K562 (cell line): Measurements from ENCODE around the gene RNASEH2C. TPM values are rescaled to one million over a fixed set of nuclear protein-coding genes. Genes with fewer than 3 reads are reported as not detected.
"Not testable (repeated sequence)": the region's sequence is repeated elsewhere in the genome, so short reads cannot be mapped to it uniquely, and the experiment has no call there.

ENCODE experiments used
- ATAC-seq: fragments of 200-7000 bp; cut with Tn5 transposase; 3 replicates; pipeline ENCODE4 v1.9.1; 2020; ENCODE audit warnings: moderate library complexity
- BruUV-seq: library from RNA; stranded (reverse); fragments of 400-500 nt; replicated peaks from 2 replicates; lab custom pipeline; 2021; lab: Mats Ljungman, UMichigan
- CTCF ChIA-PET: fragments of 300-600 bp; formaldehyde crosslinking; extraction: SDS; loops from one replicate; lab custom pipeline; 2021; ENCODE audit warnings: low intra/inter-chr PET ratio; lab: Yijun Ruan, JAX
- POLR2A ChIA-PET: fragments of 300-600, 350-650 bp; sonication (Branson Sonifier 250); formaldehyde crosslinking; extraction: SDS; loops from one replicate; lab custom pipeline; 2021; ENCODE audit warnings: antibody characterized with exemption, inconsistent platforms; lab: Yijun Ruan, JAX
- DNase-seq, 4 experiments: peaks; one replicate each; pipeline versions ENCODE4 v3.0.0 to v3.0.0-alpha.2; 2011 to 2018; ENCODE audit warnings: low spot score in 3 of 4, mixed read lengths in 3 of 4; ENCODE audit errors: extremely low read depth in 1 of 4
- FAIRE-seq: peaks from 2 replicates; lab custom pipeline; 2011; peaks lifted over from hg19 to GRCh38; lab: Jason Lieb, UNC
- H2AFZ ChIP-seq: 2 replicates; pipeline ENCODE4 v1.6.0; 2011; ENCODE audit warnings: low read depth, low read length, control low read depth, inconsistent platforms
- H3K27ac ChIP-seq: fragments of 200-600 bp; 3 replicates; pipeline ENCODE4 v1.8.0; 2011; ENCODE audit warnings: low read depth, mild to moderate bottlenecking, control low read depth, inconsistent platforms, low read length, moderate library complexity, mixed read lengths; ENCODE audit errors: extremely low read depth
- H3K27me3 ChIP-seq, 2 experiments: fragments of 300-600 bp in 1 of 2; 2 replicates in 1 of 2; 3 replicates in 1 of 2; pipeline versions ENCODE4 v1.6.0 to v1.8.0; 2011; ENCODE audit warnings: inconsistent platforms in 2 of 2, low read length in 2 of 2, mild to moderate bottlenecking in 1 of 2, mixed read lengths in 1 of 2, moderate library complexity in 1 of 2; ENCODE audit not compliant: control insufficient read depth in 2 of 2, insufficient read depth in 2 of 2
- H3K36me3 ChIP-seq: fragments of 300-600 bp; 3 replicates; pipeline ENCODE4 v1.8.0; 2011; ENCODE audit warnings: mild to moderate bottlenecking, low read length, inconsistent platforms; ENCODE audit not compliant: control insufficient read depth, insufficient read depth
- H3K4me1 ChIP-seq, 2 experiments: fragments of 200-600 bp in 1 of 2; replicated peaks in 1 of 2; 2 replicates in 1 of 2; 3 replicates in 1 of 2; pipeline versions ENCODE4 v1.5.1 to v1.8.0; 2011; ENCODE audit warnings: inconsistent platforms in 2 of 2, low read length in 2 of 2, mild to moderate bottlenecking in 1 of 2, mixed read lengths in 1 of 2, moderate library complexity in 1 of 2; ENCODE audit not compliant: control insufficient read depth in 2 of 2, insufficient read depth in 2 of 2
- H3K4me2 ChIP-seq: 2 replicates; pipeline ENCODE4 v1.6.1; 2011; ENCODE audit warnings: low read length, control low read depth, inconsistent platforms, mixed read lengths; ENCODE audit not compliant: insufficient read depth
- H3K4me3 ChIP-seq: fragments of 200-600 bp; sonication (generic), shearing (Covaris generic); 2 replicates; pipeline ENCODE4 v1.5.1; 2016; ENCODE audit warnings: control low read depth, inconsistent platforms
- H3K79me2 ChIP-seq: fragments of 200-600 bp; 3 replicates; pipeline ENCODE4 v1.8.0; 2011; ENCODE audit warnings: low read length, inconsistent platforms; ENCODE audit not compliant: control insufficient read depth, insufficient read depth
- H3K9ac ChIP-seq, 2 experiments: 2 replicates each; pipeline versions ENCODE4 v1.6.0 to v1.6.1; 2011; ENCODE audit warnings: low read depth in 2 of 2, low read length in 2 of 2, control low read depth in 1 of 2, inconsistent platforms in 1 of 2, mild to moderate bottlenecking in 1 of 2, mixed read lengths in 1 of 2; ENCODE audit not compliant: insufficient read depth in 1 of 2
- H3K9me1 ChIP-seq: one replicate; pipeline ENCODE4 v1.6.0; 2011; ENCODE audit warnings: inconsistent platforms, mild to moderate bottlenecking, low read length, moderate library complexity; ENCODE audit not compliant: control insufficient read depth, insufficient read depth
- H3K9me3 ChIP-seq: replicated peaks from 2 replicates; pipeline ENCODE4 v1.5.1; 2011; ENCODE audit warnings: low read depth, low read length, inconsistent platforms; ENCODE audit not compliant: control insufficient read depth, insufficient read depth
- H4K20me1 ChIP-seq: replicated peaks from 2 replicates; pipeline ENCODE4 v1.6.1; 2011; ENCODE audit warnings: low read length, inconsistent platforms, mixed read lengths; ENCODE audit not compliant: control insufficient read depth, insufficient read depth
- E4F1 ChIP-seq: fragments of 250-450 bp; sonication (Bioruptor Pico); IDR thresholded peaks from 2 replicates; pipeline ENCODE4 v1.5.0; 2021; ENCODE audit warnings: mild to moderate bottlenecking, borderline replicate concordance
- JUNB ChIP-seq: fragments of 450-650 bp; formaldehyde crosslinking; conservative IDR thresholded peaks from 2 replicates; pipeline ENCODE4 v1.4.0; 2020; ENCODE audit warnings: mild to moderate bottlenecking
- JUND ChIP-seq, 2 experiments: IDR thresholded peaks; 2 replicates in 1 of 2; 3 replicates in 1 of 2; pipeline ENCODE4 v1.6.1; 2011; ENCODE audit warnings: borderline replicate concordance in 2 of 2, low read depth in 2 of 2, low read length in 2 of 2, improper control_type of control experiment in 1 of 2, missing biosample characterization in 1 of 2, missing genetic modification characterization in 1 of 2, missing genetic modification reagents in 1 of 2
- NFE2L1 ChIP-seq: fragments of 450-650 bp; IDR thresholded peaks from 2 replicates; pipeline ENCODE4 v1.6.1; 2016; ENCODE audit warnings: missing genetic modification characterization, low read depth, mild to moderate bottlenecking, missing compliant biosample characterization, moderate library complexity, borderline replicate concordance
- NFXL1 ChIP-seq: fragments of 450-650 bp; formaldehyde crosslinking; IDR thresholded peaks from 2 replicates; pipeline ENCODE4 v1.4.0; 2021; ENCODE audit warnings: mild to moderate bottlenecking
- NR2C1 ChIP-seq, 2 experiments: fragments of 450-650 bp; IDR thresholded peaks; 2 replicates each; pipeline ENCODE4 v1.6.1; 2017; ENCODE audit warnings: mild to moderate bottlenecking in 2 of 2, antibody characterized with exemption in 1 of 2, inconsistent platforms in 1 of 2, missing compliant biosample characterization in 1 of 2, missing genetic modification characterization in 1 of 2
- RNF2 ChIP-seq: sonication (generic); IDR thresholded peaks from 2 replicates; pipeline ENCODE4 v1.6.1; 2016
- TARDBP ChIP-seq: fragments of 450-650 bp; IDR thresholded peaks from 2 replicates; pipeline ENCODE4 v1.6.1; 2016
- TCFL5 ChIP-seq: fragments of 250-450 bp; sonication (Bioruptor Pico); conservative IDR thresholded peaks from 2 replicates; pipeline ENCODE4 v1.6.1; 2021; ENCODE audit warnings: mild to moderate bottlenecking, moderate library complexity, matching md5 sums
- ZNF197 ChIP-seq: fragments of 200-800 bp; sonication (Bioruptor generic); IDR thresholded peaks from 2 replicates; pipeline ENCODE4 v1.6.1; 2016; ENCODE audit warnings: low read depth, missing genetic modification characterization, missing compliant biosample characterization
- ZNF764 ChIP-seq: fragments of 250-450 bp; sonication (Bioruptor Pico); IDR thresholded peaks from 2 replicates; pipeline ENCODE4 v1.4.0; 2020; ENCODE audit warnings: low read depth, mild to moderate bottlenecking, moderate library complexity
- ZNF77 ChIP-seq: fragments of 250-450 bp; sonication (Bioruptor Pico); IDR thresholded peaks from 2 replicates; pipeline ENCODE4 v1.5.0; 2020
- WGBS: fragments of 100-300 bp; shearing (Covaris generic); methylation state at CpG from one replicate; pipeline ENCODE4 v1.1.6; 2016; ENCODE audit warnings: low coverage, mixed read lengths; ENCODE audit not compliant: insufficient coverage; ENCODE audit errors: missing lambda C conversion rate; 5-methylcytosine and 5-hydroxymethylcytosine counted together
- in situ Hi-C: fragments of 300-500 bp; cut with MboI; formaldehyde crosslinking; loops from 4 replicates; pipeline ENCODE4 v1.15.0; 2018; ENCODE audit warnings: inconsistent platforms, mixed read lengths
- intact Hi-C: fragments of 100-400 bp; cut with micrococcal nuclease; formaldehyde crosslinking; loops from 2 replicates; pipeline ENCODE4 v1.14.2; 2022
- polyA plus RNA-seq, 8 experiments: library from polyadenylated mRNA; depleted of rRNA in 4 of 8; stranded (reverse) in 5 of 8; unstranded in 3 of 8; fragments of >200 nt; fragmentation: Nextera tagmentation in 2 of 8; fragmentation: Illumina TruSeq in 1 of 8; extraction: Ambion mirVana in 2 of 8; extraction: Trizol in 1 of 8; gene quantifications; 2 replicates each; pipeline versions ENCODE4 v1.2.1 to v1.2.3, GENCODE V29; 2011 to 2014; ENCODE audit warnings: inconsistent platforms in 1 of 8, missing spikeins in 1 of 8
- total RNA-seq, 7 experiments: library from RNA; depleted of rRNA in 6 of 7; stranded (reverse); fragments of >200 nt in 6 of 7; fragmentation: Illumina TruSeq in 2 of 7; extraction: Trizol in 2 of 7; gene quantifications; 2 replicates each; pipeline versions ENCODE4 v1.2.1 to v1.2.3, GENCODE V29; 2011 to 2021; ENCODE audit warnings: low replicate concordance in 1 of 7

Gene RNASEH2C
- total and polyA plus RNA-seq, 9 of the 15 experiments (the other 6 are each of a cell fraction or from before 2014, with no cell fraction given): 5.4 to 78.2 (median 15.6) TPM

GRCh38 chr11:65709661-65710060, 10.9 kb downstream of the RNASEH2C start (continued):
- TF ChIP-seq NR2C1 (IDR thresholded peaks at IDR 0.05) (no peak), NR2C1 (tag; IDR thresholded peaks at IDR 0.05) (peak; percentile 56), NFE2L1 (no peak), TARDBP (no peak), JUND (IDR thresholded peaks at IDR 0.05; ENCODE audit: borderline replicate concordance, low read depth, low read length) (no peak), JUND (tag; IDR thresholded peaks at IDR 0.05; ENCODE audit: borderline replicate concordance, low read depth, low read length) (peak; percentile 22; the same call in 1 of the 3 replicates), ZNF197 (no peak)

GRCh38 chr11:65708451-65708850, 12.1 kb downstream of the RNASEH2C start:
- Histone ChIP-seq H3K9me1 (no peaks in the 10 kb centered on the region), H3K79me2 (peaks cover 10% of the 10 kb centered on the region), H3K4me3 (no peak overlapping the region), H2AFZ (no peak overlapping the region), H4K20me1 (peaks cover 5% of the 10 kb centered on the region; the same call in 1 of the 2 replicates), H3K9me3 (no peaks in the 10 kb centered on the region), H3K36me3 (peaks cover 9% of the 10 kb centered on the region; the same call in 2 of the 3 replicates), H3K4me1 (peaks cover 20 to 27% of the 10 kb centered on the region in 2 experiments), H3K9ac (no peak overlapping the region), H3K27me3 (no peaks in the 10 kb centered on the region), H3K27ac (no peak overlapping the region), H3K4me2 (no peak overlapping the region)
- BruUV-seq: no TSS peak
- FAIRE-seq (no peak), DNase-seq (no peak), ATAC-seq (no peak)
- CTCF ChIA-PET: interaction anchor here (1.0 kb wide), 2 partner anchors 110 to 281 kb away, joined by 3 to 5 read pairs; no protein-coding TSS in a partner anchor
- POLR2A ChIA-PET: interaction anchor here (1.1 kb wide), 1 partner anchor 16 kb away, joined by 3 read pairs; no protein-coding TSS in a partner anchor
- 81% methylated on average over 5 of the region's 5 CpGs for WGBS
- intact Hi-C loops (loop anchor here (5.0 kb wide), 1 partner anchor 71 kb away; the partner anchor contains the start of gene SIPA1), in situ Hi-C loops (no loop called here)
- TF ChIP-seq ZNF764 (CRISPR knock-in tag) (no peak), E4F1 (no peak), NFXL1 (CRISPR knock-in tag) (no peak), RNF2 (no peak), JUNB (CRISPR knock-in tag) (no peak), ZNF77 (CRISPR knock-in tag) (no peak), TCFL5 (no peak)

- ATAC-seq, FAIRE-seq, H3K9me3 ChIP-seq, H3K36me3 ChIP-seq, H3K27me3 ChIP-seq, in situ Hi-C loops, DNase-seq, H3K27ac ChIP-seq, H2AFZ ChIP-seq, H3K4me3 ChIP-seq, H3K9me1 ChIP-seq, H4K20me1 ChIP-seq, BruUV-seq, H3K9ac ChIP-seq, H3K4me2 ChIP-seq, H3K79me2 ChIP-seq: not testable (repeated sequence)
- ChIA-PET POLR2A (interaction anchor here (1.1 kb wide), 1 partner anchor 146 kb away, joined by 3 read pairs; no protein-coding TSS in a partner anchor), CTCF (interaction anchor here (0.7 to 2.2 kb wide), 3 partner anchors 111 to 282 kb away, joined by 4 to 15 read pairs (median 5); no protein-coding TSS in a partner anchor)
- H3K4me1 ChIP-seq: peaks cover 15 to 16% of the 10 kb centered on the region in 2 experiments
- WGBS: 68% methylated on average over 9 of the region's 12 CpGs
- intact Hi-C loops: loop anchor here (5.0 kb wide), 1 partner anchor 70 kb away; the partner anchor contains the start of gene SIPA1
Measured at GRCh38 chr11:65707002-65707401, 13.6 kb downstream of the RNASEH2C start.
